GM18861 (cell line): ENCODE data around the gene RFPL1.
"Not testable (repeated sequence)": the region's sequence is repeated elsewhere in the genome, so short reads cannot be mapped to it uniquely, and the experiment has no call there.

Source experiments
- ATAC-seq: cut with Tn5 transposase; IDR thresholded peaks from one replicate; pipeline ENCODE4 v1.9.1; 2021; ENCODE audit not compliant: unreplicated experiment

RFPL1 gene

DNA sequence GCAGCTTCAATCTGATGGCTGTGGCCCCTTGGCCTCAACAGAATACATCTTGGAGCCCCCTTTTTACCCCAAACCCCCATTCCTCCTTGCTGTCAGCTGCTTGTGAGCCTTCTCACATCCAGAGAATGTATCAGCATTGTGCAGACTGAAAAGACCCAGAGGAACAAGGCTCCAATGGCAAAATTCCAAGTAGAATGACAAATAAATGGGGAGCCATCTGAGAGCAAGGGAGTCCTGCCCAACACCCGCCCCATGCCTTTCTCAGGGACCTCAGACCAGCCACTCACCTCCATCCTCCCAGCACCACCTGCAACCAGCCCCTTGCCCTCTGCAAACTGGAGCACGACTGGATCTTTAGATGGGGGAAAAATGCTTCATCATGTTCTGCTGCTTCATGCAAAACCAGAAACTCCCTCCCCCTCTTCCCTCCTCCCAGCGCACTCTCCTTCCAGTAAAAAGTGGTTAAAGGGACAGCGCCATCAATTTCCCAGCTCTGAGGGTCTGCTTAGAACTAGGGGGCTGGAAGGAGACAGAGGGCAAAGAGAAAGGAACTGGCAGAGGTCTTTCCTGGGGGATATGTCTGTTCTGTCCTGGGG, 39.4 kb downstream of the RFPL1 start:
- no peak for ATAC-seq

GRCh38 chr22:29478326-29479276, 40.2 kb downstream of the RFPL1 start:
- no peak for ATAC-seq

GRCh38 chr22:29479417-29480261, 41.3 kb downstream of the RFPL1 start, which contains the start of gene NEFH:
TSS of gene NEFH (plus strand) at chr22:29480218. CDS start at chr22:29480263, 45 bp downstream.
- ATAC-seq: no peak

- ATAC-seq: no peak
Observed at GRCh38 chr22:29480262-29480511, 41.8 kb downstream of the RFPL1 start.

DNA sequence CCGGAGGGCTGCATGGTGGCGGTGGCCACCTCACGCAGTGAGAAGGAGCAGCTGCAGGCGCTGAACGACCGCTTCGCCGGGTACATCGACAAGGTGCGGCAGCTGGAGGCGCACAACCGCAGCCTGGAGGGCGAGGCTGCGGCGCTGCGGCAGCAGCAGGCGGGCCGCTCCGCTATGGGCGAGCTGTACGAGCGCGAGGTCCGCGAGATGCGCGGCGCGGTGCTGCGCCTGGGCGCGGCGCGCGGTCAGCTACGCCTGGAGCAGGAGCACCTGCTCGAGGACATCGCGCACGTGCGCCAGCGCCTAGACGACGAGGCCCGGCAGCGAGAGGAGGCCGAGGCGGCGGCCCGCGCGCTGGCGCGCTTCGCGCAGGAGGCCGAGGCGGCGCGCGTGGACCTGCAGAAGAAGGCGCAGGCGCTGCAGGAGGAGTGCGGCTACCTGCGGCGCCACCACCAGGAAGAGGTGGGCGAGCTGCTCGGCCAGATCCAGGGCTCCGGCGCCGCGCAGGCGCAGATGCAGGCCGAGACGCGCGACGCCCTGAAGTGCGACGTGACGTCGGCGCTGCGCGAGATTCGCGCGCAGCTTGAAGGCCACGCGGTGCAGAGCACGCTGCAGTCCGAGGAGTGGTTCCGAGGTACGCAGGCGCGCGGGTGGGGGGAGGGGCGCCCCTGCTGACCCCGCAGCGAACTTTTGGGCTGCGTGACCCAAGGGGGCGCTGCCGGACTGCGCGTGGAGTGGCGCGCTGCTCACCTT, 42.3 kb downstream of the RFPL1 start:
- no peak for ATAC-seq

DNA sequence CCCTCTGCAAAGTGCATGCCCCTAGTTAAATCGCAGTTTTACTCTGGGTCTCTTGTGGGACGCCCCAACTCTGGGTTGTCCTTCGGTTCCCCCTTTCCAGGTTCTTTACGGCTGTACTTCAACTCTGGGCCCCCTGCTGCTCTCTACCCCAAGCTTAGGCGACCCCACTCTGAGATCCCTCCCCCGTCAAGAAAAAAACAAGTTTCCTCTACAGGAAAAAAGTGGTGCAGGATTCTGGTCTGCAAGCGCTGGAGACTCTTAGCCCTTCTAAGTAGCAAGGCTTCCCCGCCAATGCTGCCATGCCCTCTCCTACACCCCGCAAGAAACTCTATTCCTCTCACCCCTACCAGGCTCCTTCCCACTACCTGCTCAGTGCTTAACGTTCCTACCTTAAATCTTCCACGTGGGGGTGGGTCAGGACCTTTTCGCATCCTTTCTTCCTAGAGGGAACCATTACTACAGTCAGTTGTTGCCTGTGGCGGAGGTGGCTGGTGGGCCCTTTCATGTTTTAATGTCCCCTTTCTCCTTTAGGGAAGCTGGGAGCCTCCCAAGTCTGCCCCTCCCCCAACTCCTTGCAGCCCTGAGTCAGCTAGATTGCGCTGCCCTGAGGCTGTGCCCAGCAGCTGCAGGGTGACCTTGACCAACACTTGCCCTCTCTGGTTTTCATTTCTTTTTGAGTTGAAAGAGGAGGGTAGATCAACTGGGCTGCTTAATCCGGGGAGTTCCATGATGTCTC, 43.0 kb downstream of the RFPL1 start:
- ATAC-seq: no peak

- ATAC-seq: no peak
Observed at GRCh38 chr22:29482253-29482652, 43.9 kb downstream of the RFPL1 start.

DNA sequence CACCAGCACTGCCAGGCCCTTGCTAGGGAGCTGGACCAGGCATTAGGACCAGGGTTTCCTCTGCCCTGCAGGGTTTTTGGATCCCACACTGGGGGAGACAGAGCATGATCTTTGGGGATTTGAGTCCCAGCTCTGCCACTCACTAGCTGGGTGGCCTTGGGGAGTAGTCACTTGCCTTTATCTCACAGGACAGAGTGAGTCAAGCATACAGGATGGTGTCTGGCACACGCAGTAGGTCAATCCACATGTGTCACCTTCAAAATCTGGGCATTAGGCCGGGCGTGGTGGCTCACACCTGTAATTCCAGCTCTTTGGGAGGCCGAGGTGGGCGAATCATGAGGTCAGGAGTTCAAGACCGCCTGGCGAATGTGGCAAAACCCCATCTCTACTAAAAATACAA, 44.3 kb downstream of the RFPL1 start:
- ATAC-seq: no peak

DNA sequence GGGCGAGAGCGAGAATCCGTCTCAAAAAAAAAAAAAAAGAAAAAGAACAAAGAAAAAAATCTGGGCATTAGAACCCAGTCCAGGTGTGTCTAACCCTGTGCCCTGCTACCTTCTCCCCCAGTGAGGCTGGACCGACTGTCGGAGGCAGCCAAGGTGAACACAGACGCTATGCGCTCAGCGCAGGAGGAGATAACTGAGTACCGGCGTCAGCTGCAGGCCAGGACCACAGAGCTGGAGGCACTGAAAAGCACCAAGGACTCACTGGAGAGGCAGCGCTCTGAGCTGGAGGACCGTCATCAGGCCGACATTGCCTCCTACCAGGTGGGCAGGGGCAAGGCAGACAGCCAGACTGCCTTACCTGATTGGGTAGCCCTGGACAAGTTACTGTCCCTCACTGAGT, 44.9 kb downstream of the RFPL1 start:
- no peak for ATAC-seq

DNA sequence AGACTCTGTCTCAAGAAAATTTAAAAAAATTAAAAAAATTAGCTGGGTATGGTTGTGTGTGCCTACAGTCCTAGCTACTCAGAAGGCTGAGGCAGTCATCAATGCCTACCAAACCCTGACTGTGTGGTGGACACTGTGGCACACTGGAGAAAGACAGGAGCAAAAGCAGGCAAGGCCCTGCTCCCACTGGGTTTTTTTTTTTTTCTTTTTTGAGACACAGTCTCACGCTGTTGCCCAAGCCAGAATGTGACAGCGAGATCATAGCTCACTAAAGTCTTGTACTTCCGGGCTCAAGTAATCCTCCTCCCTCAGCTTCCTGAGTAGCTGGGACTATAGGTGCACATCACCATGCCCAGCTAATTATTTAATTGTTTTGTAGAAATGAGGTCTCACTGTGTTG, 46.3 kb downstream of the RFPL1 start:
- no peak for ATAC-seq

GRCh38 chr22:29485448-29485847, 47.1 kb downstream of the RFPL1 start:
- ATAC-seq: no peak

DNA sequence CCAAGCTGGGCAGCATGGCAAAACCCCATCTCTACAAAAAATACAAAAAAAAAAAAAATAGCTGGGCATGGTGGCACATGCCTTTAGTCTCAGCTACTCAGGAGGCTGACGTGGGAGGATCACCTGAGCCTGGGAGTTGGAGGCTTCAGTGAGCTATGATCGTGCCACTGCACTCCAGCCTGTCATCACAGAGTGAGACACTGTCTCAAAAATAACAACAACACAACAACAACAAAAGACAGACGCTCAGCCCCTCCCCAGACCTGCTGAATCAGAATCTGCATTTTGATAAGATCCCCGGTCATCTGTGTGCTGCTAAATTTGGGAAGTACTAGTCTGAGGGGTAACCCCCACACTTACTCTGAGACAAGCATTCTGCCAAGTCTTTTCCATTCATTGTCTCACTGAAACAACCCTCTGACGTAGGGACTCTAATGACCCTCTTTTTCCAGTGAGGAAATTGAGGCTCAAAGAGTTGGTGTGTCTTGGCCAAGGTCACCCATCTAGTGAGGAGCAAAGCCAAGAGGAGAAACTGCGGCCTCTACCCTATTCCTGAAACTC, 49.1 kb downstream of the RFPL1 start:
- no peak for ATAC-seq

DNA sequence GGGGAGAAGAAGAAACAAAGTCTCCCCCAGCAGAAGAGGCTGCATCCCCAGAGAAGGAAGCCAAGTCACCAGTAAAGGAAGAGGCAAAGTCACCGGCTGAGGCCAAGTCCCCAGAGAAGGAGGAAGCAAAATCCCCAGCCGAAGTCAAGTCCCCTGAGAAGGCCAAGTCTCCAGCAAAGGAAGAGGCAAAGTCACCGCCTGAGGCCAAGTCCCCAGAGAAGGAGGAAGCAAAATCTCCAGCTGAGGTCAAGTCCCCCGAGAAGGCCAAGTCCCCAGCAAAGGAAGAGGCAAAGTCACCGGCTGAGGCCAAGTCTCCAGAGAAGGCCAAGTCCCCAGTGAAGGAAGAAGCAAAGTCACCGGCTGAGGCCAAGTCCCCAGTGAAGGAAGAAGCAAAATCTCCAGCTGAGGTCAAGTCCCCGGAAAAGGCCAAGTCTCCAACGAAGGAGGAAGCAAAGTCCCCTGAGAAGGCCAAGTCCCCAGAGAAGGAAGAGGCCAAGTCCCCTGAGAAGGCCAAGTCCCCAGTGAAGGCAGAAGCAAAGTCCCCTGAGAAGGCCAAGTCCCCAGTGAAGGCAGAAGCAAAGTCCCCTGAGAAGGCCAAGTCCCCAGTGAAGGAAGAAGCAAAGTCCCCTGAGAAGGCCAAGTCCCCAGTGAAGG, 50.9 kb downstream of the RFPL1 start:
- not testable (repeated sequence) for ATAC-seq

DNA sequence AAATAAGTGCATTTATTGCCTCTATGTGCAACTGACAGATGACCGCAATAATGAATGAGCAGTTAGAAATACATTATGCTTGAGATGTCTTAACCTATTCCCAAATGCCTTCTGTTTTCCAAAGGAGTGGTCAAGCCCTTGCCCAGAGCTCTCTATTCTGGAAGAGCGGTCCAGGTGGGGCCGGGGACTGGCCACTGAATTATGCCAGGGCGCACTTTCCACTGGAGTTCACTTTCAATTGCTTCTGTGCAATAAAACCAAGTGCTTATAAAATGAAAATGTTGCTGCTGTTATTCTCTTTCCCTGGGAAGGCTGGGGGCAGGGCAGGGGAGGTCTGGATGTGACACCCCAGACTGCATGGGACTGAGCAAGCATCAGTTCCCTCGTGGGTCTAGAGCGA, 52.6 kb downstream of the RFPL1 start:
- ATAC-seq: no peak
